Measurements from ENCODE around the gene PARP12.
"Not testable (repeated sequence)": the region's sequence is repeated elsewhere in the genome, so short reads cannot be mapped to it uniquely, and the experiment has no call there.

The PARP12 gene

GRCh38 chr7:140062528-140063299 is at the start of gene PARP12:
TSS of gene PARP12 (minus strand) at chr7:140062951. CDS start at chr7:140062847, 104 bp downstream.
- Mint-ChIP-seq H3K36me3 (peaks cover 12% of the 10 kb centered on the region), H3K4me3 (peak within 1 kb of the TSS; percentile 90), H3K4me1 (peaks cover 46% of the 10 kb centered on the region), H3K27me3 (no peaks in the 10 kb centered on the region), H3K9me3 (peaks cover 13% of the 10 kb centered on the region), H3K27ac (peak within 1 kb of the TSS; percentile 96)

GRCh38 chr7:140108777-140109176 is 46.0 kb upstream of the PARP12 start:
- not testable (repeated sequence) for H3K27ac Mint-ChIP-seq

DNA sequence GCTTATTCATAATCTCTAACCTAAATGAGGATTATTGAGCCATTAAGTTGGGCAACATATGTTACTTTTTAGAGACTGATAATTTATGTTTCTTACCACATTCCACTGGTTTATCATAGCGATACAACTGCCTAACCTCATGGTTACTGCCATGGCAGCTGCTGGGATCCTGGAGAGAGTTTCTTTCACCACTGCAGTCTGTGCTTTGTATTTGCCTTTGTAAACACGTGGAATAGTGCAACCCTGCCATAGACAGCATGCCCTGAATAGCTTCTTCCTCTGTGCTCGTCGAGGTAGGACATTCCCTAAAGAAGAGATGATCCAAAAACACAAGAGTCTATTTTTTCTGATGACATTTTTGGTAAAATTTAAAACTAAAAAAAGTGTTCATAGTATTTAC is 33.7 kb upstream of the PARP12 start:
- H3K4me1 Mint-ChIP-seq = no peaks in the 10 kb centered on the region
- H3K27ac Mint-ChIP-seq = peak overlapping the region; percentile 11
- H3K9me3 Mint-ChIP-seq = no peaks in the 10 kb centered on the region
- H3K4me3 Mint-ChIP-seq = no peak overlapping the region
- H3K27me3 Mint-ChIP-seq = no peaks in the 10 kb centered on the region
- peaks cover 21% of the 10 kb centered on the region for H3K36me3 Mint-ChIP-seq

More at GRCh38 chr7:140108777-140109176, 46.0 kb upstream of the PARP12 start:
- not testable (repeated sequence) for H3K4me3 Mint-ChIP-seq, H3K9me3 Mint-ChIP-seq, H3K27me3 Mint-ChIP-seq
- Mint-ChIP-seq H3K36me3 (peaks cover 36% of the 10 kb centered on the region), H3K4me1 (peaks cover 20% of the 10 kb centered on the region)

GRCh38 chr7:140093375-140093774 is 30.6 kb upstream of the PARP12 start:
- peaks cover 3% of the 10 kb centered on the region for H3K4me1 Mint-ChIP-seq
- no peaks in the 10 kb centered on the region for H3K9me3 Mint-ChIP-seq
- H3K4me3 Mint-ChIP-seq = no peak overlapping the region
- peaks cover 17% of the 10 kb centered on the region for H3K36me3 Mint-ChIP-seq
- H3K27ac Mint-ChIP-seq = no peak overlapping the region
- H3K27me3 Mint-ChIP-seq = no peaks in the 10 kb centered on the region

GRCh38 chr7:140085447-140085846 is 22.7 kb upstream of the PARP12 start:
- Mint-ChIP-seq H3K27me3 (no peaks in the 10 kb centered on the region), H3K27ac (peak overlapping the region; percentile 66), H3K9me3 (no peaks in the 10 kb centered on the region), H3K4me3 (no peak overlapping the region), H3K4me1 (peaks cover 41% of the 10 kb centered on the region), H3K36me3 (no peaks in the 10 kb centered on the region)

GRCh38 chr7:140084972-140085371 is 22.2 kb upstream of the PARP12 start:
- no peaks in the 10 kb centered on the region for H3K36me3 Mint-ChIP-seq
- H3K4me3 Mint-ChIP-seq = peak overlapping the region; percentile 27
- H3K27ac Mint-ChIP-seq = peak overlapping the region; percentile 66
- no peaks in the 10 kb centered on the region for H3K27me3 Mint-ChIP-seq
- peaks cover 41% of the 10 kb centered on the region for H3K4me1 Mint-ChIP-seq
- H3K9me3 Mint-ChIP-seq = no peaks in the 10 kb centered on the region

DNA sequence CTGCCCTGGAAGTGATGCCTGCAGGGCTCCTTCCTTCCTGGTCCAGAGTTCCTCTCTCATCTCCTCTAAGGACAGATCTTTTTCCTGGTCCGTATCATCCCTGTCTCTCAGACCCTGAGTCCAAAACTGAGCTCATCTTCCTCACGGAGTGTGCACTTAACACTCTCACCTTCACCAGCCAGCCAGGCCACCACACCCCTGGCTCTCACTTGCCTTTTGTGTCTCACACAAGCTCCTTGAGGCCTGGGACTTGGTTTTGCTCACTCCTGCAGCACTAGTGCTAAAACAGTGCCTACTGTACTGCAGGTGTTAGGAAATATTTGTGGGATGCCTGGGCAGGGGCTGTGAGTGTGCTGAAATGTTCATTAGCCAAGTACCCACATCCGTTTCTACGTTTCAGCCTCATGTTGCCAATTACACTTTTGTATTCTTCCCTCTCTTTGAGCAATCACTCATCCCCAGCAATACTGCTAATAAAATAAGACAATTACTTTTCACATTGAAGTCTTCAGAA is 21.4 kb upstream of the PARP12 start:
- H3K4me3 Mint-ChIP-seq = no peak overlapping the region
- H3K9me3 Mint-ChIP-seq = no peaks in the 10 kb centered on the region
- no peak overlapping the region for H3K27ac Mint-ChIP-seq
- no peaks in the 10 kb centered on the region for H3K36me3 Mint-ChIP-seq
- H3K4me1 Mint-ChIP-seq = peaks cover 41% of the 10 kb centered on the region
- H3K27me3 Mint-ChIP-seq = no peaks in the 10 kb centered on the region

DNA sequence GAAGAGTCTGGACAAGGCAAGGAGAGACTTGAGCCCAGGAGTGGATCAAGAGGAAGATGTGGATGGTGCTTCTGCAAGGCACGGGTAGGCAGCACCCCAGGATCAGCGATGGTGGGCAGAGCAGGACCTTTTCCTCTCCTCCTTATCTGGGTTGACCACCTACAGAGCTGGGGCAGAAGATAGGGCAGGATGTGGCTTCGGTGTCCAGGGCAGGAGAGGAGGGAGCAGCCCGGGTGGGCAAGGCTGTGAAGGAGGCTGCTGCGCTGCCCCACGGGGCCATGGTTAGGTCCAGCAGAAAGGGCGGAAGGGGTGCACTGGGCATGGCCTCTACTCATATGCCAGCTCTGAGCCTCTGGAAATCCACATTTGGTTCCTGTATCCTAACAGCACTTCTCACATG is 20.0 kb upstream of the PARP12 start:
- H3K27me3 Mint-ChIP-seq = no peaks in the 10 kb centered on the region
- no peak overlapping the region for H3K4me3 Mint-ChIP-seq
- H3K27ac Mint-ChIP-seq = peak overlapping the region; percentile 49
- no peaks in the 10 kb centered on the region for H3K36me3 Mint-ChIP-seq
- no peaks in the 10 kb centered on the region for H3K9me3 Mint-ChIP-seq
- peaks cover 38% of the 10 kb centered on the region for H3K4me1 Mint-ChIP-seq

- no peaks in the 10 kb centered on the region for H3K27me3 Mint-ChIP-seq
- peaks cover 34% of the 10 kb centered on the region for H3K4me1 Mint-ChIP-seq
- H3K36me3 Mint-ChIP-seq = no peaks in the 10 kb centered on the region
- no peaks in the 10 kb centered on the region for H3K9me3 Mint-ChIP-seq
- H3K27ac Mint-ChIP-seq = peak overlapping the region; percentile 42
- H3K4me3 Mint-ChIP-seq = no peak overlapping the region
These were observed 19.1 kb upstream of the PARP12 start for GRCh38 chr7:140081774-140082425.

DNA sequence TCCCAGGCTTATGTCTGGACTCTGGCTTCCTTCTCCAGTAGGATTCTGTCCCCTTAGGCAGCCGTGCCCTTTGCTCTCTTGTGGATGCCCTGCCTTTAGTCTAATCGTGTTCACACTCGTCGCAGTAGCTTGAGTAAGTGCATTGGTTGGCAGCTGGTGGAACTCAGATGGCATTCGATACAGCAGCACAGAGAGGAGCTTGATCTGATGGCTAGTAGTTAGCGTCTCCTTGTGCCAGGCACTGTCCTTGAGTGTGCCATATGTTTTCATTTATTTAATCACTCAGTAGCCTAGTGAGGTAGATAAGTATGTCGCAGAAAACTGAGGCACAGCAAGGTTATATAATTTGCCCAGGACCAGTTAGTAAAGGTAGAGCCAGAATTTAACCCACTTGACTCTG is 18.2 kb upstream of the PARP12 start:
- H3K27ac Mint-ChIP-seq = no peak overlapping the region
- no peaks in the 10 kb centered on the region for H3K9me3 Mint-ChIP-seq
- no peaks in the 10 kb centered on the region for H3K36me3 Mint-ChIP-seq
- H3K4me3 Mint-ChIP-seq = no peak overlapping the region
- H3K4me1 Mint-ChIP-seq = peaks cover 24% of the 10 kb centered on the region
- no peaks in the 10 kb centered on the region for H3K27me3 Mint-ChIP-seq

GRCh38 chr7:140079121-140079536 is 16.4 kb upstream of the PARP12 start:
- Mint-ChIP-seq H3K27me3 (no peaks in the 10 kb centered on the region), H3K4me1 (peaks cover 8% of the 10 kb centered on the region), H3K36me3 (no peaks in the 10 kb centered on the region), H3K27ac (no peak overlapping the region), H3K9me3 (no peaks in the 10 kb centered on the region), H3K4me3 (no peak overlapping the region)

DNA sequence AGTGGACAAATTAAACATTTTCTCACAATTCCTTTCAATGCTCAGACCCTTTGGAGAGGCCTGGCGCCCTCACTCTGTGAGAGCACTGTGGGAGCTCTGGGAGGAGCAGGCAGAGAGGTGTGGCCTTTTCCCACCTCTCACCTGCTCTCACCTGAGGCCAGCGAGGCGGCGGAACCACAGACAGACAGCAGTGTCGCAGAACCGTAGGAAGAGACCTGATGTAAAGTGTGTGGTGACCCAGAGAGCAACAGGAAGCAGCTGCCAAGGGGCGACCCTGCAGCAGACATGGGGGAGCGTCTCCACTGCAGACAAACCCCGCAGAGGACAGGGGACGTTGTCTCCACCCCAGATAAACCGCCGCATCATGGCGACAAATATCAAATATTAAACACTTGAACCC is 15.6 kb upstream of the PARP12 start:
- H3K27me3 Mint-ChIP-seq = no peaks in the 10 kb centered on the region
- no peak overlapping the region for H3K4me3 Mint-ChIP-seq
- H3K36me3 Mint-ChIP-seq = no peaks in the 10 kb centered on the region
- no peaks in the 10 kb centered on the region for H3K9me3 Mint-ChIP-seq
- peak overlapping the region; percentile 79 for H3K27ac Mint-ChIP-seq
- H3K4me1 Mint-ChIP-seq = peaks cover under 1% of the 10 kb centered on the region

DNA sequence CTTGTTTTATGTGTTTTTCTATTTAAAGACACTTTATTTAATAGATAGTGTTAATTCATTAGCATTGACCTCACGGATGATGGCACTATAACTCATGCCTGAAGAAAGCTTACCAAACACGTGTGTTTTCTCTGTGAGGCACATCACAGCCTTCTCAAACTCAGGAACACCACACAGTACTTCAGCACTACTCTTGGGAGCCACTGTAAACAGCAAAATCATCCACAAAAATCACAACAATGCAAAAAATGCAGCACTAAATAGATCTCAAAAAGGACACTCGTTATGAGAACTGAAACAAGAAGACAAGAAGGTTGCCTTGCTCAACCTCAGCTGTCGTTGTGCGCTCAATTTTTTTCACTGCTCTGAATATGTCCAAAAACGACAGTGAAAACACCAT is 12.0 kb upstream of the PARP12 start:
- no peak overlapping the region for H3K4me3 Mint-ChIP-seq
- H3K4me1 Mint-ChIP-seq = peaks cover 1% of the 10 kb centered on the region
- no peaks in the 10 kb centered on the region for H3K27me3 Mint-ChIP-seq
- no peaks in the 10 kb centered on the region for H3K9me3 Mint-ChIP-seq
- peaks cover 2% of the 10 kb centered on the region for H3K36me3 Mint-ChIP-seq
- no peak overlapping the region for H3K27ac Mint-ChIP-seq

GRCh38 chr7:140070546-140070945 is 7.8 kb upstream of the PARP12 start:
- H3K27ac Mint-ChIP-seq = no peak overlapping the region
- no peaks in the 10 kb centered on the region for H3K27me3 Mint-ChIP-seq
- peaks cover 11% of the 10 kb centered on the region for H3K4me1 Mint-ChIP-seq
- H3K9me3 Mint-ChIP-seq = peaks cover 13% of the 10 kb centered on the region
- H3K36me3 Mint-ChIP-seq = peaks cover 14% of the 10 kb centered on the region
- H3K4me3 Mint-ChIP-seq = no peak overlapping the region

- peaks cover 14% of the 10 kb centered on the region for H3K36me3 Mint-ChIP-seq
- H3K27ac Mint-ChIP-seq = peak overlapping the region; percentile 59
- H3K4me1 Mint-ChIP-seq = peaks cover 11% of the 10 kb centered on the region
- H3K27me3 Mint-ChIP-seq = no peaks in the 10 kb centered on the region
- H3K9me3 Mint-ChIP-seq = peaks cover 13% of the 10 kb centered on the region
- H3K4me3 Mint-ChIP-seq = no peak overlapping the region
These were observed 6.7 kb upstream of the PARP12 start for GRCh38 chr7:140069298-140069949.

DNA sequence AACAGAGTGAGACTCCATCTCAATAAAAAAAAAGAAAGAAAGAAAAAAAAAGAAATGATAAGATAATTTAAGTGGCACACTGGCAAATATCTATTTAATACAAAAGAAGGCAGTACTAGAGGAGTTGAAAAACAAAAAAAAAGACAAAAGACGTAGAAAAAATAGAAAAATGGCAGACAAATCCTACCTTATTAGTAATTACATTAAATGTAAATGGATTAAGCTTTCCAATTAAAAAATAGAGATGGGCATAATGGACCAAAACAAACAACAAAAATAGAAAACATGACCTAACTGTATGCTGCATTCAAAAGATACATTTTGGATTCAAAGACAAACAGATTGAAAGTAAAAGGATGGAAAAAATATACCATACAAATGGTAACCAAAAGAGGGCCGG is 5.3 kb upstream of the PARP12 start:
- H3K36me3 Mint-ChIP-seq = peaks cover 14% of the 10 kb centered on the region
- no peak overlapping the region for H3K4me3 Mint-ChIP-seq
- H3K27ac Mint-ChIP-seq = no peak overlapping the region
- peaks cover 13% of the 10 kb centered on the region for H3K9me3 Mint-ChIP-seq
- H3K4me1 Mint-ChIP-seq = peaks cover 15% of the 10 kb centered on the region
- H3K27me3 Mint-ChIP-seq = no peaks in the 10 kb centered on the region

Measured in activated naive CD4-positive, alpha-beta T cell treated with anti-CD3 and anti-CD28 coated beads, Interleukin-2, amount 50 U/mL, for 24 hours (primary cell).